ENCODE results near the gene TBC1D24. TPM values are rescaled to one million over a fixed set of nuclear protein-coding genes. Genes with fewer than 3 reads are reported as not detected.

Gene TBC1D24
- polyA plus RNA-seq, 3 donors from 2014 or later = 1.1 to 4.5 (median 2.4) TPM

GRCh38 chr16:2511128-2511800 lies 36.3 kb downstream of the TBC1D24 start:
- H3K27me3 Mint-ChIP-seq (ENCODE audit: low read depth in 3 of 3) = peaks cover 22 to 31% (median 23%) of the 10 kb centered on the region in 3 donors
- peak overlapping the region in 2 of 6 donors; percentile 28 to 35 for H3K27ac Mint-ChIP-seq
- no peak for DNase-seq

GRCh38 chr16:2511996-2512734 lies 37.2 kb downstream of the TBC1D24 start:
- H3K27me3 Mint-ChIP-seq (ENCODE audit: low read depth in 3 of 3) = peaks cover 23 to 33% (median 28%) of the 10 kb centered on the region in 3 donors
- H3K27ac Mint-ChIP-seq = peak overlapping the region in 5 of 6 donors; percentile 87 to 94 (median 92)
- peak overlapping the region; percentile 82 to 91 (median 89) for H3K4me3 Mint-ChIP-seq
- H3K36me3 Mint-ChIP-seq = peaks cover 0 to 6% (median 0%) of the 10 kb centered on the region in 3 donors
- DNase-seq = no peak
- H3K9me3 Mint-ChIP-seq = no peaks in the 10 kb centered on the region
- peaks cover 50 to 53% of the 10 kb centered on the region in 2 donors for H3K4me1 Mint-ChIP-seq

More at GRCh38 chr16:2511128-2511800, 36.3 kb downstream of the TBC1D24 start:
- peak overlapping the region in 1 of 5 donors; percentile 13 for H3K4me3 Mint-ChIP-seq
- no peaks in the 10 kb centered on the region for H3K36me3 Mint-ChIP-seq
- no peaks in the 10 kb centered on the region for H3K9me3 Mint-ChIP-seq
- peaks cover 41 to 46% of the 10 kb centered on the region in 2 donors for H3K4me1 Mint-ChIP-seq

- peaks cover 57 to 59% of the 10 kb centered on the region in 2 donors for H3K4me1 Mint-ChIP-seq
- H3K27me3 Mint-ChIP-seq (ENCODE audit: low read depth in 3 of 3) = peaks cover 26 to 39% (median 28%) of the 10 kb centered on the region in 3 donors
- no peaks in the 10 kb centered on the region for H3K9me3 Mint-ChIP-seq
- DNase-seq = no peak
- peak overlapping the region; percentile 87 to 94 (median 90) for H3K27ac Mint-ChIP-seq
- H3K4me3 Mint-ChIP-seq = peak overlapping the region; percentile 82 to 91 (median 89)
- H3K36me3 Mint-ChIP-seq = peaks cover 0 to 6% (median 0%) of the 10 kb centered on the region in 3 donors
Observed at GRCh38 chr16:2512735-2513404, 37.9 kb downstream of the TBC1D24 start.

- DNase-seq = peak; percentile 93 to 97 (median 96)
- H3K27ac Mint-ChIP-seq = peak within 1 kb of the TSS; percentile 87 to 97 (median 96)
- peaks cover 26 to 42% (median 28%) of the 10 kb centered on the region in 3 donors for H3K27me3 Mint-ChIP-seq (ENCODE audit: low read depth in 3 of 3)
- H3K4me1 Mint-ChIP-seq = peaks cover 65% of the 10 kb centered on the region in 2 donors
- no peaks in the 10 kb centered on the region for H3K9me3 Mint-ChIP-seq
- peak within 1 kb of the TSS; percentile 89 to 94 (median 93) for H3K4me3 Mint-ChIP-seq
- peaks cover 0 to 6% (median 0%) of the 10 kb centered on the region in 3 donors for H3K36me3 Mint-ChIP-seq
Observed at GRCh38 chr16:2513405-2514332, 38.7 kb downstream of the TBC1D24 start, which contains the start of gene ATP6V0C. ATP6V0C (plus strand) TSS chr16:2513952; CDS start chr16:2514104, 152 bp downstream.

- Mint-ChIP-seq H3K4me1 (peaks cover 68 to 71% of the 10 kb centered on the region in 2 donors), H3K9me3 (no peaks in the 10 kb centered on the region), H3K4me3 (peak overlapping the region; percentile 89 to 94 (median 93)), H3K27me3 (ENCODE audit: low read depth in 3 of 3) (peaks cover 27 to 49% (median 34%) of the 10 kb centered on the region in 3 donors), H3K36me3 (peaks cover 0 to 6% (median 0%) of the 10 kb centered on the region in 3 donors), H3K27ac (peak overlapping the region; percentile 86 to 97 (median 96))
- DNase-seq = peak in 2 of 3 donors; percentile 62 to 64
Observed at GRCh38 chr16:2514333-2515179, 39.6 kb downstream of the TBC1D24 start.

GRCh38 chr16:2515180-2515851 lies 40.4 kb downstream of the TBC1D24 start:
- no peaks in the 10 kb centered on the region for H3K9me3 Mint-ChIP-seq
- peak overlapping the region; percentile 89 to 94 (median 93) for H3K4me3 Mint-ChIP-seq
- peaks cover 67 to 68% of the 10 kb centered on the region in 2 donors for H3K4me1 Mint-ChIP-seq
- H3K27ac Mint-ChIP-seq = peak overlapping the region; percentile 86 to 97 (median 96)
- H3K27me3 Mint-ChIP-seq (ENCODE audit: low read depth in 3 of 3) = peaks cover 35 to 53% (median 39%) of the 10 kb centered on the region in 3 donors
- peaks cover 0 to 6% (median 0%) of the 10 kb centered on the region in 3 donors for H3K36me3 Mint-ChIP-seq
- DNase-seq = no peak

GRCh38 chr16:2516391-2517240 lies 41.7 kb downstream of the TBC1D24 start:
- Mint-ChIP-seq H3K27ac (peak overlapping the region; percentile 86 to 97 (median 92)), H3K9me3 (no peaks in the 10 kb centered on the region), H3K27me3 (ENCODE audit: low read depth in 3 of 3) (peaks cover 39 to 62% (median 49%) of the 10 kb centered on the region in 3 donors), H3K36me3 (peaks cover 0 to 6% (median 0%) of the 10 kb centered on the region in 3 donors), H3K4me3 (peak overlapping the region; percentile 89 to 94 (median 93)), H3K4me1 (peaks cover 75 to 76% of the 10 kb centered on the region in 2 donors)
- DNase-seq = no peak

- peaks cover 33 to 61% (median 51%) of the 10 kb centered on the region in 3 donors for H3K27me3 Mint-ChIP-seq (ENCODE audit: low read depth in 3 of 3)
- peaks cover 64 to 66% of the 10 kb centered on the region in 2 donors for H3K4me1 Mint-ChIP-seq
- peak overlapping the region in 2 of 5 donors; percentile 27 to 46 for H3K4me3 Mint-ChIP-seq
- peaks cover 0 to 6% (median 0%) of the 10 kb centered on the region in 3 donors for H3K36me3 Mint-ChIP-seq
- peak overlapping the region; percentile 21 to 86 (median 78) for H3K27ac Mint-ChIP-seq
- no peaks in the 10 kb centered on the region for H3K9me3 Mint-ChIP-seq
- no peak for DNase-seq
Observed at GRCh38 chr16:2517954-2518605, 43.2 kb downstream of the TBC1D24 start.

- Mint-ChIP-seq H3K9me3 (no peaks in the 10 kb centered on the region), H3K36me3 (peaks cover 0 to 6% (median 0%) of the 10 kb centered on the region in 3 donors), H3K27ac (peak overlapping the region; percentile 89 to 95 (median 92)), H3K4me1 (peaks cover 61 to 63% of the 10 kb centered on the region in 2 donors), H3K4me3 (peak overlapping the region; percentile 77 to 89 (median 83)), H3K27me3 (ENCODE audit: low read depth in 3 of 3) (peaks cover 28 to 55% (median 47%) of the 10 kb centered on the region in 3 donors)
- no peak for DNase-seq
Observed at GRCh38 chr16:2518823-2519710, 44.1 kb downstream of the TBC1D24 start.

Measured in immature natural killer cell (primary cell).